K562 (cell line): ENCODE measurements around the gene RARRES1. TPM values are rescaled to one million over a fixed set of nuclear protein-coding genes. Genes with fewer than 3 reads are reported as not detected.

ENCODE experiments used
- ATAC-seq: fragments of 200-7000 bp; cut with Tn5 transposase; 3 replicates; pipeline ENCODE4 v1.9.1; 2020; ENCODE audit warnings: moderate library complexity
- BruUV-seq: library from RNA; stranded (reverse); fragments of 400-500 nt; replicated peaks from 2 replicates; lab custom pipeline; 2021; lab: Mats Ljungman, UMichigan
- CTCF ChIA-PET: fragments of 300-600 bp; formaldehyde crosslinking; extraction: SDS; loops from one replicate; lab custom pipeline; 2021; ENCODE audit warnings: low intra/inter-chr PET ratio; lab: Yijun Ruan, JAX
- POLR2A ChIA-PET: fragments of 300-600, 350-650 bp; sonication (Branson Sonifier 250); formaldehyde crosslinking; extraction: SDS; loops from one replicate; lab custom pipeline; 2021; ENCODE audit warnings: antibody characterized with exemption, inconsistent platforms; lab: Yijun Ruan, JAX
- DNase-seq, 4 experiments: peaks; one replicate each; pipeline versions ENCODE4 v3.0.0 to v3.0.0-alpha.2; 2011 to 2018; ENCODE audit warnings: low spot score in 3 of 4, mixed read lengths in 3 of 4; ENCODE audit errors: extremely low read depth in 1 of 4
- FAIRE-seq: peaks from 2 replicates; lab custom pipeline; 2011; peaks lifted over from hg19 to GRCh38; lab: Jason Lieb, UNC
- H2AFZ ChIP-seq: 2 replicates; pipeline ENCODE4 v1.6.0; 2011; ENCODE audit warnings: low read depth, low read length, control low read depth, inconsistent platforms
- H3K27ac ChIP-seq: fragments of 200-600 bp; 3 replicates; pipeline ENCODE4 v1.8.0; 2011; ENCODE audit warnings: low read depth, mild to moderate bottlenecking, control low read depth, inconsistent platforms, low read length, moderate library complexity, mixed read lengths; ENCODE audit errors: extremely low read depth
- H3K27me3 ChIP-seq, 2 experiments: fragments of 300-600 bp in 1 of 2; 2 replicates in 1 of 2; 3 replicates in 1 of 2; pipeline versions ENCODE4 v1.6.0 to v1.8.0; 2011; ENCODE audit warnings: inconsistent platforms in 2 of 2, low read length in 2 of 2, mild to moderate bottlenecking in 1 of 2, mixed read lengths in 1 of 2, moderate library complexity in 1 of 2; ENCODE audit not compliant: control insufficient read depth in 2 of 2, insufficient read depth in 2 of 2
- H3K36me3 ChIP-seq: fragments of 300-600 bp; 3 replicates; pipeline ENCODE4 v1.8.0; 2011; ENCODE audit warnings: mild to moderate bottlenecking, low read length, inconsistent platforms; ENCODE audit not compliant: control insufficient read depth, insufficient read depth
- H3K4me1 ChIP-seq, 2 experiments: fragments of 200-600 bp in 1 of 2; replicated peaks in 1 of 2; 2 replicates in 1 of 2; 3 replicates in 1 of 2; pipeline versions ENCODE4 v1.5.1 to v1.8.0; 2011; ENCODE audit warnings: inconsistent platforms in 2 of 2, low read length in 2 of 2, mild to moderate bottlenecking in 1 of 2, mixed read lengths in 1 of 2, moderate library complexity in 1 of 2; ENCODE audit not compliant: control insufficient read depth in 2 of 2, insufficient read depth in 2 of 2
- H3K4me2 ChIP-seq: 2 replicates; pipeline ENCODE4 v1.6.1; 2011; ENCODE audit warnings: low read length, control low read depth, inconsistent platforms, mixed read lengths; ENCODE audit not compliant: insufficient read depth
- H3K4me3 ChIP-seq: fragments of 200-600 bp; sonication (generic), shearing (Covaris generic); 2 replicates; pipeline ENCODE4 v1.5.1; 2016; ENCODE audit warnings: control low read depth, inconsistent platforms
- H3K79me2 ChIP-seq: fragments of 200-600 bp; 3 replicates; pipeline ENCODE4 v1.8.0; 2011; ENCODE audit warnings: low read length, inconsistent platforms; ENCODE audit not compliant: control insufficient read depth, insufficient read depth
- H3K9ac ChIP-seq, 2 experiments: 2 replicates each; pipeline versions ENCODE4 v1.6.0 to v1.6.1; 2011; ENCODE audit warnings: low read depth in 2 of 2, low read length in 2 of 2, control low read depth in 1 of 2, inconsistent platforms in 1 of 2, mild to moderate bottlenecking in 1 of 2, mixed read lengths in 1 of 2; ENCODE audit not compliant: insufficient read depth in 1 of 2
- H3K9me1 ChIP-seq: one replicate; pipeline ENCODE4 v1.6.0; 2011; ENCODE audit warnings: inconsistent platforms, mild to moderate bottlenecking, low read length, moderate library complexity; ENCODE audit not compliant: control insufficient read depth, insufficient read depth
- H3K9me3 ChIP-seq: replicated peaks from 2 replicates; pipeline ENCODE4 v1.5.1; 2011; ENCODE audit warnings: low read depth, low read length, inconsistent platforms; ENCODE audit not compliant: control insufficient read depth, insufficient read depth
- H4K20me1 ChIP-seq: replicated peaks from 2 replicates; pipeline ENCODE4 v1.6.1; 2011; ENCODE audit warnings: low read length, inconsistent platforms, mixed read lengths; ENCODE audit not compliant: control insufficient read depth, insufficient read depth
- BHLHE40 ChIP-seq: IDR thresholded peaks from 2 replicates; pipeline ENCODE4 v1.6.1; 2011; ENCODE audit warnings: low read length, improper control_type of control experiment
- BRF1 ChIP-seq: IDR thresholded peaks from 3 replicates; pipeline ENCODE4 v1.6.1; 2011; ENCODE audit warnings: borderline replicate concordance, mild to moderate bottlenecking; ENCODE audit not compliant: insufficient read length; ENCODE audit errors: extremely low read depth
- C11orf30 ChIP-seq: fragments of 450-650 bp; IDR thresholded peaks from 2 replicates; pipeline ENCODE4 v1.6.1; 2016; ENCODE audit warnings: low read depth, mild to moderate bottlenecking
- CBFA2T3 ChIP-seq: fragments of 450-650 bp; IDR thresholded peaks from 2 replicates; pipeline ENCODE4 v1.6.1; 2017
- EGR1 ChIP-seq: fragments of 450-650 bp; conservative IDR thresholded peaks from 2 replicates; pipeline ENCODE4 v1.6.1; 2017; ENCODE audit warnings: mild to moderate bottlenecking
- ELF4 ChIP-seq: fragments of 450-650 bp; formaldehyde crosslinking; IDR thresholded peaks from 2 replicates; pipeline ENCODE4 v1.4.0; 2022; ENCODE audit warnings: missing genetic modification characterization
- GABPA ChIP-seq: fragments of 200-800 bp; sonication (Bioruptor generic); conservative IDR thresholded peaks from 2 replicates; pipeline ENCODE4 v1.6.1; 2016; ENCODE audit warnings: low read depth, missing genetic modification characterization, missing compliant biosample characterization
- KDM1A ChIP-seq, 2 experiments: fragments of 450-650 bp; IDR thresholded peaks; 2 replicates each; pipeline ENCODE4 v1.6.1; 2016; ENCODE audit warnings: mild to moderate bottlenecking in 2 of 2
- MAFG ChIP-seq: fragments of 450-650 bp; conservative IDR thresholded peaks from 2 replicates; pipeline ENCODE4 v1.6.1; 2016; ENCODE audit warnings: missing genetic modification characterization, missing compliant biosample characterization
- MAFK ChIP-seq: IDR thresholded peaks from 2 replicates; pipeline ENCODE4 v1.6.1; 2011; ENCODE audit warnings: low read length, improper control_type of control experiment
- NFE2 ChIP-seq: IDR thresholded peaks from 2 replicates; pipeline ENCODE4 v1.6.1; 2014; ENCODE audit warnings: antibody characterized with exemption, low read depth
- NR1H2 ChIP-seq: sonication (generic); formaldehyde crosslinking; IDR thresholded peaks from 2 replicates; pipeline ENCODE4 v1.4.0; 2020; ENCODE audit warnings: mild to moderate bottlenecking, missing genetic modification reagents
- RCOR1 ChIP-seq, 2 experiments: IDR thresholded peaks; 2 replicates each; pipeline ENCODE4 v1.6.1; 2012; ENCODE audit warnings: low read depth in 2 of 2, low read length in 2 of 2, borderline replicate concordance in 1 of 2, improper control_type of control experiment in 1 of 2
- RUNX1 ChIP-seq: sonication (generic); IDR thresholded peaks from 2 replicates; pipeline ENCODE4 v1.6.1; 2016; ENCODE audit warnings: antibody characterized with exemption, low read depth
- SPI1 ChIP-seq: IDR thresholded peaks from 2 replicates; pipeline ENCODE4 v1.6.1; 2011; ENCODE audit warnings: low read depth, low read length, control low read depth, borderline replicate concordance
- ZKSCAN1 ChIP-seq: fragments of 150-350 bp; IDR thresholded peaks from 2 replicates; pipeline ENCODE4 v1.6.1; 2016; ENCODE audit warnings: low read depth, low read length
- ZNF311 ChIP-seq: fragments of 250-450 bp; sonication (Bioruptor Pico); IDR thresholded peaks from 2 replicates; pipeline ENCODE4 v1.4.0; 2020; ENCODE audit warnings: mild to moderate bottlenecking, moderate library complexity
- ZNF316 ChIP-seq: fragments of 450-650 bp; IDR thresholded peaks from 2 replicates; pipeline ENCODE4 v1.6.1; 2016
- ZNF324 ChIP-seq: fragments of 250-450 bp; sonication (Bioruptor Pico); IDR thresholded peaks from 2 replicates; pipeline ENCODE4 v1.4.0; 2020; ENCODE audit warnings: mild to moderate bottlenecking
- ZNF408 ChIP-seq: fragments of 250-450 bp; sonication (Bioruptor Pico); IDR thresholded peaks from 2 replicates; pipeline ENCODE4 v1.4.0; 2020; ENCODE audit warnings: low read depth, mild to moderate bottlenecking, moderate library complexity
- WGBS: fragments of 100-300 bp; shearing (Covaris generic); methylation state at CpG from one replicate; pipeline ENCODE4 v1.1.6; 2016; ENCODE audit warnings: low coverage, mixed read lengths; ENCODE audit not compliant: insufficient coverage; ENCODE audit errors: missing lambda C conversion rate; 5-methylcytosine and 5-hydroxymethylcytosine counted together
- in situ Hi-C: fragments of 300-500 bp; cut with MboI; formaldehyde crosslinking; loops from 4 replicates; pipeline ENCODE4 v1.15.0; 2018; ENCODE audit warnings: inconsistent platforms, mixed read lengths
- intact Hi-C: fragments of 100-400 bp; cut with micrococcal nuclease; formaldehyde crosslinking; loops from 2 replicates; pipeline ENCODE4 v1.14.2; 2022
- polyA plus RNA-seq, 8 experiments: library from polyadenylated mRNA; depleted of rRNA in 4 of 8; stranded (reverse) in 5 of 8; unstranded in 3 of 8; fragments of >200 nt; fragmentation: Nextera tagmentation in 2 of 8; fragmentation: Illumina TruSeq in 1 of 8; extraction: Ambion mirVana in 2 of 8; extraction: Trizol in 1 of 8; gene quantifications; 2 replicates each; pipeline versions ENCODE4 v1.2.1 to v1.2.3, GENCODE V29; 2011 to 2014; ENCODE audit warnings: inconsistent platforms in 1 of 8, missing spikeins in 1 of 8
- total RNA-seq, 7 experiments: library from RNA; depleted of rRNA in 6 of 7; stranded (reverse); fragments of >200 nt in 6 of 7; fragmentation: Illumina TruSeq in 2 of 7; extraction: Trizol in 2 of 7; gene quantifications; 2 replicates each; pipeline versions ENCODE4 v1.2.1 to v1.2.3, GENCODE V29; 2011 to 2021; ENCODE audit warnings: low replicate concordance in 1 of 7
- TF ChIP-seq, protein P1 (sequence below): sonication (generic); formaldehyde crosslinking; IDR thresholded peaks from 2 replicates; pipeline ENCODE4 v1.8.0; 2022; ENCODE audit warnings: mild to moderate bottlenecking, missing genetic modification reagents
- TF ChIP-seq, protein P2 (sequence below): fragments of 250-450 bp; sonication (Bioruptor Pico); IDR thresholded peaks from 2 replicates; pipeline ENCODE4 v1.5.1; 2021; ENCODE audit warnings: mild to moderate bottlenecking

The RARRES1 gene
- total and polyA plus RNA-seq, 9 of the 15 experiments (the other 6 are each of a cell fraction or from before 2014, with no cell fraction given): not detected

DNA sequence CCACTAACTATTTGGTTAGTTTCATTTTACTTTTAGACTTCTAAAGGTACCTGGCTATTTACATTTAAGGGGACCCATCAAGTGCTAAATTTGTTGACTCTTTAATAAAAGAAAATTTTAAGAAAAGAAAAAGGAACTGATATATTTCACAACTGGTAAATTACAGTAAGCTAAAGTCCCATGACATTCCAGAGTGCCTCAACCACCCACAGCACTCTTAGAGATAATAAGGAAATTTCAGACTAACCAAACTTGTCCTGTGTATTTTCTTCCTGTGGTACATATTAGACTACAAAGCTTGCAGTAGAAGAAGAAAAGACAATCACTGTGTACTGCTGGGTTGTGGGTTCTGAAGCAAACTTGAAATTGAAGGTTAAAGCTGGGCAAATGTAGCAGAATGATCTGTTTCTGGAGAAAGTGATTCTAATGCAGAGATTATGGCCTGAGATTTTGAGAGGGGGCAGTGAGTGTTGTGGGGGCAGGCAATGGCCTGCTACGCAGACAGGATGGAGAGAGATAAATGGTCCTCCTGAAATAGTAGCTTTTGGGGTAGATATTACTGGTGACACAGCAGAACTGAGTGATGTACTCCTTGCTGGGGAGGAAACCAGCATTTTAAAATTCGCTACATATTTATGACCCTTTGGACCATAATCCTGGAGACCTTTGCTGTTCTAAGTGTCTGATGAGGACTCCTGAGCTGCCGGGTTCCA, 45.1 kb upstream of the RARRES1 start:
- Histone ChIP-seq H3K4me3 (no peak overlapping the region), H4K20me1 (no peaks in the 10 kb centered on the region), H3K27me3 (no peaks in the 10 kb centered on the region), H3K9ac (no peak overlapping the region), H3K9me1 (no peaks in the 10 kb centered on the region), H3K9me3 (no peaks in the 10 kb centered on the region; the same call in 1 of the 2 replicates), H3K4me1 (peaks cover 13 to 38% of the 10 kb centered on the region in 2 experiments; a peak in 4 of 5 replicates), H3K27ac (no peak overlapping the region), H3K36me3 (no peaks in the 10 kb centered on the region; the same call in 2 of the 3 replicates), H2AFZ (no peak overlapping the region), H3K79me2 (no peaks in the 10 kb centered on the region)
- DNase-seq: peak in 1 of 4 experiments; percentile 32
- BruUV-seq: no TSS peak
- POLR2A ChIA-PET: interaction anchor here (0.6 to 2.4 kb wide), 11 partner anchors 9 to 672 kb away, joined by 3 to 5 read pairs (median 3); no protein-coding TSS in a partner anchor
- intact Hi-C loops: no loop called here
- FAIRE-seq: no peak
- CTCF ChIA-PET: no interaction called here
- in situ Hi-C loops: loop anchor here (25.0 kb wide), 1 partner anchor 1165 kb away; no protein-coding TSS in a partner anchor
- 15% methylated on average over 3 of the region's 3 CpGs for WGBS
- 0 out of 3 replicates have a peak, but pooled peaks have one; percentile 8 for ATAC-seq
- no peak for TF ChIP-seq RUNX1
- TF ChIP-seq SPI1: no peak
- no peak for TF ChIP-seq BRF1
- no peak for TF ChIP-seq BHLHE40
- TF ChIP-seq ELF4 (CRISPR knock-in tag): no peak
- TF ChIP-seq ZNF311 (CRISPR knock-in tag): no peak
- TF ChIP-seq CBFA2T3: peak; percentile 27; the same call in 1 of the 2 replicates
- peak; percentile 32; the same call in 1 of the 2 replicates for TF ChIP-seq NFE2
- peak; percentile 20; the same call in 1 of the 2 replicates for TF ChIP-seq MAFG (tag)
- TF ChIP-seq ZNF408 (CRISPR knock-in tag): no peak
- TF ChIP-seq RCOR1 (IDR thresholded peaks at IDR 0.05; ENCODE audit: borderline replicate concordance in 1 of 2, low read depth in 2 of 2, low read length in 2 of 2): peak in 1 of 2 experiments; percentile 71; a peak in 1 of 4 replicates
- TF ChIP-seq GABPA (tag): no peak
- TF ChIP-seq EGR1: 0 out of 2 replicates have a peak, but pooled peaks have one; percentile 4
- TF ChIP-seq ZKSCAN1: no peak
- TF ChIP-seq NR1H2 (CRISPR knock-in tag): no peak
- peak; percentile 54 for TF ChIP-seq ZNF316
- TF ChIP-seq C11orf30: peak; percentile 51; the same call in 1 of the 2 replicates
- TF ChIP-seq, protein P1, sequence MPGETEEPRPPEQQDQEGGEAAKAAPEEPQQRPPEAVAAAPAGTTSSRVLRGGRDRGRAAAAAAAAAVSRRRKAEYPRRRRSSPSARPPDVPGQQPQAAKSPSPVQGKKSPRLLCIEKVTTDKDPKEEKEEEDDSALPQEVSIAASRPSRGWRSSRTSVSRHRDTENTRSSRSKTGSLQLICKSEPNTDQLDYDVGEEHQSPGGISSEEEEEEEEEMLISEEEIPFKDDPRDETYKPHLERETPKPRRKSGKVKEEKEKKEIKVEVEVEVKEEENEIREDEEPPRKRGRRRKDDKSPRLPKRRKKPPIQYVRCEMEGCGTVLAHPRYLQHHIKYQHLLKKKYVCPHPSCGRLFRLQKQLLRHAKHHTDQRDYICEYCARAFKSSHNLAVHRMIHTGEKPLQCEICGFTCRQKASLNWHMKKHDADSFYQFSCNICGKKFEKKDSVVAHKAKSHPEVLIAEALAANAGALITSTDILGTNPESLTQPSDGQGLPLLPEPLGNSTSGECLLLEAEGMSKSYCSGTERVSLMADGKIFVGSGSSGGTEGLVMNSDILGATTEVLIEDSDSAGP: no peak
- TF ChIP-seq, protein P2, sequence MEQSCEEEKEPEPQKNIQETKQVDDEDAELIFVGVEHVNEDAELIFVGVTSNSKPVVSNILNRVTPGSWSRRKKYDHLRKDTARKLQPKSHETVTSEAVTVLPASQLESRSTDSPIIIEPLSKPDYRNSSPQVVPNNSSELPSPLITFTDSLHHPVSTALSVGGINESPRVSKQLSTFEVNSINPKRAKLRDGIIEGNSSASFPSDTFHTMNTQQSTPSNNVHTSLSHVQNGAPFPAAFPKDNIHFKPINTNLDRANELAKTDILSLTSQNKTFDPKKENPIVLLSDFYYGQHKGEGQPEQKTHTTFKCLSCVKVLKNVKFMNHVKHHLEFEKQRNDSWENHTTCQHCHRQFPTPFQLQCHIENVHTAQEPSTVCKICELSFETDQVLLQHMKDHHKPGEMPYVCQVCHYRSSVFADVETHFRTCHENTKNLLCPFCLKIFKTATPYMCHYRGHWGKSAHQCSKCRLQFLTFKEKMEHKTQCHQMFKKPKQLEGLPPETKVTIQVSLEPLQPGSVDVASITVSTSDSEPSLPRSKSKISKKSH: no peak
- no peak for TF ChIP-seq ZNF324 (CRISPR knock-in tag)
- peak; percentile 86 to 89 for TF ChIP-seq KDM1A (IDR thresholded peaks at IDR 0.05)
- no peak for TF ChIP-seq MAFK
- TF ChIP-seq, all 486 proteins: peak for 8
- no peak overlapping the region; the same call in 1 of the 2 replicates for H3K4me2 ChIP-seq
